Bronchial epithelial cell (primary cell): ENCODE results near the gene NEDD4L. TPM values are rescaled to one million over a fixed set of nuclear protein-coding genes. Genes with fewer than 3 reads are reported as not detected.

ENCODE experiments used
- DNase-seq: peaks from one replicate; pipeline ENCODE4 v3.0.0-alpha.2; 2010; ENCODE audit warnings: low read depth
- FAIRE-seq: peaks from 2 replicates; lab custom pipeline; 2011; peaks lifted over from hg19 to GRCh38; lab: Jason Lieb, UNC
- H3K27me3 ChIP-seq: 2 replicates; pipeline ENCODE4 v1.5.1; 2011; ENCODE audit warnings: low read length; ENCODE audit not compliant: control insufficient read depth, insufficient read depth
- H3K36me3 ChIP-seq: 2 replicates; pipeline ENCODE4 v1.5.1; 2011; ENCODE audit warnings: low read length; ENCODE audit not compliant: control insufficient read depth, insufficient read depth
- H3K4me3 ChIP-seq: 2 replicates; pipeline ENCODE4 v1.5.1; 2011; ENCODE audit warnings: mild to moderate bottlenecking, low read depth, low read length, control low read depth
- total RNA-seq: library from RNA; depleted of rRNA; stranded (reverse); fragments of >200 nt; gene quantifications from 2 replicates; pipeline ENCODE4 v1.2.1, GENCODE V29; 2014
- TF ChIP-seq, protein P1 (sequence below): IDR thresholded peaks from 2 replicates; pipeline ENCODE4 v1.5.1; 2011; ENCODE audit warnings: mild to moderate bottlenecking, moderate library complexity, low read length, control low read depth, inconsistent platforms; ENCODE audit not compliant: insufficient read depth, severe bottlenecking

Gene NEDD4L
- total RNA-seq, 1 donor from 2014 or later: 11.3 TPM

DNA sequence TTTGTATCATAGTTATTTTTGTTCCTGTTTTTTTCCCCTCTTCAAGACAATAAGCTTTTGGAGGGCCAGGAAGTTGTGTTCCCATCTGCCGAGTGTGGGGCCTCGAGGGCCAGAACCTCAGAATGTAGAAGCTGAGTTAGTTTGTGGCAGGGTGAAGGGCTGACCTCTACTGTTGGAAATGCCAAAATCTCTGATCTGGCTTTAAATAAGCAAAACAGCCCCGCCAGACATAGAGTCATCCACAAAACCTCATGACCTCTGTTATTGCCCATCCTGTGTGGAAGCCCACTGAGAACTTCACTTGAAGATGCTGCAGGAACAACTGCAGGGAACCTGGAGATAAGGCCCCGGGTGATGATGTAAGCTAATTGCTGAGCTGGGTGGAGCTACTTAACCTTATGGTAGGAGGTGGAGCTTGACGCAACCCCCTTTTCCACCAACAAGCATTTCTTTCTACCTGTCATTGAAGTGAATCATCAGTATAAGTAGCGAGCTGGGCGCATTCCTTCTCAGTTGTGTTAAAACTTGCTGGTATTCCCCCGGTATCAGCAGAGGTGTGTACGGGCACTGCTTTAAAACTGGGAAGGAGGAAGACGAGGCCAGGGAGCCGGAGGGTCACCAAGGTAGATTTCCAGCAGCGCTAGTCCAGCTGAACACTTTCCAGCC is 177.2 kb downstream of the NEDD4L start:
- DNase-seq: peak; percentile 98
- Histone ChIP-seq H3K4me3 (peak overlapping the region; percentile 69), H3K27me3 (no peaks in the 10 kb centered on the region), H3K36me3 (no peaks in the 10 kb centered on the region)
- TF ChIP-seq, protein P1, sequence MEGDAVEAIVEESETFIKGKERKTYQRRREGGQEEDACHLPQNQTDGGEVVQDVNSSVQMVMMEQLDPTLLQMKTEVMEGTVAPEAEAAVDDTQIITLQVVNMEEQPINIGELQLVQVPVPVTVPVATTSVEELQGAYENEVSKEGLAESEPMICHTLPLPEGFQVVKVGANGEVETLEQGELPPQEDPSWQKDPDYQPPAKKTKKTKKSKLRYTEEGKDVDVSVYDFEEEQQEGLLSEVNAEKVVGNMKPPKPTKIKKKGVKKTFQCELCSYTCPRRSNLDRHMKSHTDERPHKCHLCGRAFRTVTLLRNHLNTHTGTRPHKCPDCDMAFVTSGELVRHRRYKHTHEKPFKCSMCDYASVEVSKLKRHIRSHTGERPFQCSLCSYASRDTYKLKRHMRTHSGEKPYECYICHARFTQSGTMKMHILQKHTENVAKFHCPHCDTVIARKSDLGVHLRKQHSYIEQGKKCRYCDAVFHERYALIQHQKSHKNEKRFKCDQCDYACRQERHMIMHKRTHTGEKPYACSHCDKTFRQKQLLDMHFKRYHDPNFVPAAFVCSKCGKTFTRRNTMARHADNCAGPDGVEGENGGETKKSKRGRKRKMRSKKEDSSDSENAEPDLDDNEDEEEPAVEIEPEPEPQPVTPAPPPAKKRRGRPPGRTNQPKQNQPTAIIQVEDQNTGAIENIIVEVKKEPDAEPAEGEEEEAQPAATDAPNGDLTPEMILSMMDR: no peak
- FAIRE-seq: peak; percentile 98

DNA sequence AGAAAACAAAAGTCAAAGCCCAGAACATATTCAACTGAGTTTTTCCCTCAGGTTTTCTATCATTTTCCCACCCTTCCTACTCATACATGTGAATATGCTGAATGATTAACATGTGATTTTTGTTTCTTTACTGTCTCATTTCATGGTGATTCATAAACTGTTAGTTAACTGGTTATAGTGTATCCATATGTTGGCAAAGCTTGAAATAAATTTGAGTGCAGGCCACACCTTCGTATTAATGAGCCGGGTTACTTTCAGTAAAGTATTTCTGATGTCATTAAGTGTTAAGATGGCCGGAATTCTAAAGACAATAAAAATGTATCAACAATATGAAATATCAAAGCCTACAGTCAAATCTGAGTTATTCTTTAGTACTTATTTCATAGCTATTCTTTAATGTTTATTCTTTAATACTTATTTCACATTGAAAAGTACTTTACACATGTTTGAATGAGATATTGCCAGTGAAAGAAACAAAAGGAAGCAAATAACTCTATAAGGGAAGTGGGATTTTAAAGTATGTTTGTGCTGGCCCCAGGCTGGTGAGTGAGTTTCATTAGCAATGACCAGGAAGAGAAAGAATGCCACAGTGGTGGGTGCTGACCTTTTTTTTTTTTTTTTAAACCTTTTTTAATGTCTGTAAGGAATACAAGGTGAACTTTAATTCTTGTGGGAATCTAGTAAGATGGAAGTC is 178.6 kb downstream of the NEDD4L start:
- DNase-seq (peak; percentile 90), FAIRE-seq (no peak)
- Histone ChIP-seq H3K27me3 (no peaks in the 10 kb centered on the region), H3K4me3 (peak overlapping the region; percentile 69), H3K36me3 (no peaks in the 10 kb centered on the region)
- TF ChIP-seq, protein P1: no peak

DNA sequence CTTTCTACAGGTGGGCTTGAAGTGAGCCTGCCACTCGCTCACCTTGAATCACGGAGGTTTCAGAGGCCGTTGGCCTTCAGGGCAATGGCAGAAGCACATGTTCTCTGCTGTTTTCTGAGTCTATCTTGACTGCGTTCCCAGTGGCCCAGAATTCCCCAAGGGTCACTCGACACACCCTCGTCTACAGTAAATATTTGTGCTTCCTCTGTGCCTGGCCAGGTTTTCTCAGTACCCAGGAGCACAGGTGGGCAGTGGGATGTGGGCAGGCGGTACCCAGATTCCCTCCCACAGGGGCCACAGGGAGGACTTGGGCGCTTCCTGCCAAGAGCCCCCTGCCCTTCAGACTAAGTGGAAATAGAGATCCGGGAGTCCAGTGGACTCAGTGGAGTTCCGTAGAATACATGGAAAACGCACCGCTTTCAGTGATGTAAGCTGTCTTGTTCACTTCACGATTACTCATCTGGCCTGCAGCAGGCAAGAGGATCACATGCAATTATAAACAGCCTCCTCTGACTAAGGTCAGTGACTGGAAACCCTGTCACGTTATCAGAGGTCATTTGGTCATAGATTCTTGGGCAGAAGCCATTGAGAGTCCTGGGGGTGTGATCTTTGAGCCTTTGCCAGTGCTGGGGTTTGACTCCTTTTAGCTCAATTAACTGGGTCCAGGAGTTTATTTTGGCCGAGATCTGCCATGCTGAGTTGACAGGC is 179.8 kb downstream of the NEDD4L start:
- peak; percentile 86 for FAIRE-seq

DNA sequence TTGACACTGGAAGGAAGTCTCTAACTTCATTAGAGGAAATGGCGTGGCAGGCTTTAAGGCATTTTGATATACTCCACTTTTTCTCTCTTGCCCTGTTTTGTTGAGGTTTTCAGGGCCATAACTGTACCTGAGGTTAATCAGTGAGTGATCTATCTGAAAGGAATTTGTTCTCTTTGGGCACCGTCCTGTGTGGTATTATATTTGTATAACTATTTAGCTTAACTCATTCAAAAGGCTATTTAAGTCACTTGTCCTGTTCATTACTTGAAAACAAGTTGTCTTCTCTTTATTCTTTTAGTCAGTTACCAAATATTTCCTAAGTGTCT is 180.4 kb downstream of the NEDD4L start:
- H3K4me3 ChIP-seq: no peak overlapping the region
- no peaks in the 10 kb centered on the region for H3K36me3 ChIP-seq
- TF ChIP-seq, protein P1: no peak
- FAIRE-seq (no peak), DNase-seq (no peak)
- H3K27me3 ChIP-seq: no peaks in the 10 kb centered on the region

More for the DNA sequence above, 179.8 kb downstream of the NEDD4L start:
- H3K36me3 ChIP-seq: no peaks in the 10 kb centered on the region
- peak; percentile 97 for DNase-seq
- TF ChIP-seq, protein P1: no peak
- no peaks in the 10 kb centered on the region for H3K27me3 ChIP-seq
- peak overlapping the region; percentile 69 for H3K4me3 ChIP-seq

DNA sequence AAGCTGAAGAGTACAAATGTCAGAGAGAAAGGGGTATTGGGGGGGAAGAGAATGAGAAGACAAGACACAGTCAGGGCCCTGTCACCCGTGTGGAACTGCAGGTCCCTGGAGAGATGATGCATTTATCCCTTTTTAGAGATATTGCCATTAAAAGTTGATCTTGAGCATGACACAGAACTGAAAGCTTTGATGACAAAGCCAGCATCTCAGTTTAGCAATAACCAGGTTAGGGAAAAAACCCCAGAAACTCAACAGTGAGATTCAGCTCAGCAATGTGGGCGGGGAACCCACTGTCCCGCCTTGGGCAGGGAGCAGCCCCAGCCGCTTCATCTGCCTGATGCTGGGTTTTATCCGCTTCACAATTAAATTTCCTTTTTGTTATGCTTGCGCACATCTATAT is 181.1 kb downstream of the NEDD4L start:
- DNase-seq (peak; percentile 66), FAIRE-seq (no peak)
- no peaks in the 10 kb centered on the region for H3K27me3 ChIP-seq
- TF ChIP-seq, protein P1: no peak
- no peak overlapping the region for H3K4me3 ChIP-seq
- no peaks in the 10 kb centered on the region for H3K36me3 ChIP-seq
